HG03575 (cell line): ENCODE results near the gene NPBWR2.
"Not testable (repeated sequence)": the region's sequence is repeated elsewhere in the genome, so short reads cannot be mapped to it uniquely, and the experiment has no call there.

Experiments used
- ATAC-seq: cut with Tn5 transposase; IDR thresholded peaks from one replicate; pipeline ENCODE4 v1.9.1; 2021; ENCODE audit not compliant: unreplicated experiment, insufficient number of reproducible peaks, low FRiP score; ENCODE audit errors: extremely low read depth

NPBWR2 gene

GRCh38 chr20:64123517-64123916 lies 16.2 kb upstream of the NPBWR2 start:
- ATAC-seq = not testable (repeated sequence)

- ATAC-seq = not testable (repeated sequence)
Measured at GRCh38 chr20:64122927-64123326, 15.6 kb upstream of the NPBWR2 start.

GRCh38 chr20:64121586-64121985 lies 14.2 kb upstream of the NPBWR2 start:
- ATAC-seq = no peak

- ATAC-seq = no peak
Measured at GRCh38 chr20:64119681-64120341, 12.4 kb upstream of the NPBWR2 start.

- no peak for ATAC-seq
Measured at GRCh38 chr20:64119301-64119680, 11.9 kb upstream of the NPBWR2 start.

- not testable (repeated sequence) for ATAC-seq
Measured at GRCh38 chr20:64117432-64117777, 10.0 kb upstream of the NPBWR2 start.

GRCh38 chr20:64116541-64117431 lies 9.4 kb upstream of the NPBWR2 start:
- no peak for ATAC-seq

- no peak for ATAC-seq
Measured at GRCh38 chr20:64116016-64116415, 8.7 kb upstream of the NPBWR2 start.

- no peak for ATAC-seq
Measured at GRCh38 chr20:64115171-64115911, 8.0 kb upstream of the NPBWR2 start.

- ATAC-seq = no peak
Measured at GRCh38 chr20:64114356-64114971, 7.1 kb upstream of the NPBWR2 start.

- ATAC-seq = no peak
Measured at GRCh38 chr20:64113796-64114355, 6.5 kb upstream of the NPBWR2 start.

- no peak for ATAC-seq
Measured at GRCh38 chr20:64113444-64113775, 6.0 kb upstream of the NPBWR2 start.

- no peak for ATAC-seq
Measured at GRCh38 chr20:64112691-64113443, 5.5 kb upstream of the NPBWR2 start.

- ATAC-seq = no peak
Measured at GRCh38 chr20:64111841-64112641, 4.7 kb upstream of the NPBWR2 start.

- no peak for ATAC-seq
Measured at GRCh38 chr20:64110411-64111068, 3.2 kb upstream of the NPBWR2 start.

GRCh38 chr20:64109831-64110391 lies 2.5 kb upstream of the NPBWR2 start:
- ATAC-seq = no peak
